GM23248 (cell line): ENCODE data around the gene TSLP. TPM values are rescaled to one million over a fixed set of nuclear protein-coding genes. Genes with fewer than 3 reads are reported as not detected.
A peak's percentile ranks its signal among the peaks of the same experiment; 100 is the strongest.

Experiments
- DNase-seq: peaks from one replicate; pipeline ENCODE4 v3.0.0-alpha.2; 2015
- H2AFZ ChIP-seq: fragments of 200-600 bp; sonication (generic); 2 replicates; pipeline ENCODE4 v1.6.1; 2016; ENCODE audit warnings: antibody characterized with exemption
- H3F3A ChIP-seq: fragments of 200-600 bp; sonication (generic); 2 replicates; pipeline ENCODE4 v1.6.1; 2016; ENCODE audit warnings: mild to moderate bottlenecking, antibody characterized with exemption, mixed run types; ENCODE audit not compliant: insufficient read depth
- H3K27ac ChIP-seq: fragments of 200-600 bp; sonication (generic); 2 replicates; pipeline ENCODE4 v1.5.1; 2016; ENCODE audit warnings: mild to moderate bottlenecking
- H3K27me3 ChIP-seq: fragments of 200-600 bp; sonication (generic); replicated peaks from 2 replicates; pipeline ENCODE4 v1.6.1; 2016; ENCODE audit warnings: mild to moderate bottlenecking; ENCODE audit not compliant: insufficient read depth
- H3K36me3 ChIP-seq: fragments of 200-600 bp; sonication (generic); 2 replicates; pipeline ENCODE4 v1.6.1; 2016; ENCODE audit warnings: low read depth, mild to moderate bottlenecking
- H3K4me1 ChIP-seq: fragments of 200-600 bp; sonication (generic); 2 replicates; pipeline ENCODE4 v1.6.1; 2016; ENCODE audit warnings: mild to moderate bottlenecking; ENCODE audit not compliant: insufficient read depth
- H3K4me2 ChIP-seq: fragments of 200-600 bp; sonication (generic); one replicate; pipeline ENCODE4 v1.6.1; 2016; ENCODE audit warnings: mild to moderate bottlenecking; ENCODE audit not compliant: unreplicated experiment
- H3K4me3 ChIP-seq: fragments of 200-600 bp; sonication (generic); 2 replicates; pipeline ENCODE4 v1.5.1; 2016; ENCODE audit warnings: mild to moderate bottlenecking
- H3K79me2 ChIP-seq: fragments of 200-600 bp; sonication (generic); 2 replicates; pipeline ENCODE4 v1.6.1; 2016; ENCODE audit warnings: mild to moderate bottlenecking; ENCODE audit not compliant: insufficient read depth
- H3K9ac ChIP-seq: fragments of 200-600 bp; sonication (generic); 2 replicates; pipeline ENCODE4 v1.6.1; 2016; ENCODE audit warnings: mild to moderate bottlenecking
- H3K9me2 ChIP-seq: fragments of 200-600 bp; sonication (generic); 2 replicates; pipeline ENCODE4 v1.6.1; 2016; ENCODE audit warnings: mixed run types, mild to moderate bottlenecking, moderate library complexity; ENCODE audit not compliant: insufficient read depth
- H3K9me3 ChIP-seq: fragments of 200-600 bp; sonication (generic); one replicate; pipeline ENCODE4 v1.6.1; 2017; ENCODE audit warnings: low read depth
- H4K20me1 ChIP-seq: fragments of 200-600 bp; sonication (generic); 2 replicates; pipeline ENCODE4 v1.6.0; 2016; ENCODE audit not compliant: insufficient read depth
- EZH2 ChIP-seq: fragments of 200-600 bp; sonication (generic); IDR thresholded peaks from 2 replicates; pipeline ENCODE4 v1.6.1; 2018; ENCODE audit warnings: antibody characterized with exemption, mild to moderate bottlenecking; ENCODE audit not compliant: insufficient read depth, poor library complexity, severe bottlenecking
- EZH2phosphoT487 ChIP-seq: fragments of 200-600 bp; sonication (generic); IDR thresholded peaks from 2 replicates; pipeline ENCODE4 v1.6.1; 2018; ENCODE audit warnings: antibody characterized with exemption, moderate library complexity, mild to moderate bottlenecking, low read depth; ENCODE audit not compliant: insufficient read depth
- WGBS, 2 experiments: methylation state at CpG; one replicate each; pipeline ENCODE4 v1.1.6; 2015 to 2017; ENCODE audit warnings: low lambda C conversion rate in 2 of 2, low coverage in 1 of 2; ENCODE audit errors: missing lambda C conversion rate in 2 of 2; 5-methylcytosine and 5-hydroxymethylcytosine counted together
- in situ Hi-C: fragments of 300-500 bp; cut with MboI; formaldehyde crosslinking; loops from 2 replicates; pipeline ENCODE4 v1.15.0; 2020
- polyA plus RNA-seq: library from polyadenylated mRNA; unstranded; fragments of >200 nt; fragmentation: Nextera tagmentation; extraction: Ambion mirVana; gene quantifications from 2 replicates; pipeline ENCODE4 v1.2.1, GENCODE V29; 2016
- total RNA-seq: library from RNA; depleted of rRNA; stranded (reverse); fragments of >200 nt; shearing (Covaris generic); gene quantifications from 2 replicates; pipeline ENCODE4 v1.2.3, GENCODE V29; 2014

The TSLP gene
- total and polyA plus RNA-seq, 2 experiments from 2014 or later: not detected

- no peaks in the 10 kb centered on the region for H4K20me1 ChIP-seq
- no peaks in the 10 kb centered on the region for H3K36me3 ChIP-seq
- no peaks in the 10 kb centered on the region for H3K9me3 ChIP-seq
- H3K27ac ChIP-seq: no peak overlapping the region
- peaks cover 21% of the 10 kb centered on the region for H3K4me1 ChIP-seq
- in situ Hi-C loops: no loop called here
- H2AFZ ChIP-seq: peak overlapping the region; percentile 91
- peaks cover 16% of the 10 kb centered on the region; the same call in 1 of the 2 replicates for H3F3A ChIP-seq
- no peaks in the 10 kb centered on the region for H3K9me2 ChIP-seq
- H3K27me3 ChIP-seq: peaks cover 44% of the 10 kb centered on the region
- TF ChIP-seq EZH2phosphoT487 (no peak), EZH2 (no peak)
- DNase-seq: peak; percentile 46
- WGBS, 2 experiments: 2 to 3% methylated on average over 34 to 44 of the region's 44 CpGs
- H3K9ac ChIP-seq: no peak overlapping the region
- no peaks in the 10 kb centered on the region for H3K79me2 ChIP-seq
- peak overlapping the region; percentile 75 for H3K4me3 ChIP-seq
- H3K4me2 ChIP-seq: peak overlapping the region; percentile 86
Measured at GRCh38 chr5:111072949-111073682, 1.6 kb downstream of the TSLP start.

GRCh38 chr5:111074244-111074643 is 2.7 kb downstream of the TSLP start:
- in situ Hi-C loops: no loop called here

GRCh38 chr5:111075520-111075919 is 4.0 kb downstream of the TSLP start:
- Histone ChIP-seq H3K4me2 (peak overlapping the region; percentile 13), H3K27me3 (peaks cover 37% of the 10 kb centered on the region), H3K27ac (no peak overlapping the region), H3K9me2 (no peaks in the 10 kb centered on the region), H4K20me1 (no peaks in the 10 kb centered on the region), H3K4me3 (no peak overlapping the region), H3K79me2 (no peaks in the 10 kb centered on the region), H3K36me3 (no peaks in the 10 kb centered on the region), H3F3A (peaks cover 16% of the 10 kb centered on the region; the same call in 1 of the 2 replicates), H2AFZ (no peak overlapping the region), H3K9me3 (no peaks in the 10 kb centered on the region), H3K4me1 (peaks cover 13% of the 10 kb centered on the region), H3K9ac (no peak overlapping the region)
- in situ Hi-C loops: no loop called here
- peak; percentile 95 for DNase-seq
- TF ChIP-seq EZH2: no peak
- TF ChIP-seq EZH2phosphoT487: 0 out of 2 replicates have a peak, but pooled peaks have one; percentile 42

More at GRCh38 chr5:111074244-111074643, 2.7 kb downstream of the TSLP start:
- Histone ChIP-seq H3K27me3 (peaks cover 34% of the 10 kb centered on the region), H4K20me1 (no peaks in the 10 kb centered on the region), H3K36me3 (no peaks in the 10 kb centered on the region), H3K4me3 (no peak overlapping the region), H3F3A (peaks cover 16% of the 10 kb centered on the region; the same call in 1 of the 2 replicates), H3K9ac (no peak overlapping the region), H3K79me2 (no peaks in the 10 kb centered on the region), H3K4me2 (no peak overlapping the region), H2AFZ (no peak overlapping the region), H3K9me2 (no peaks in the 10 kb centered on the region), H3K9me3 (no peaks in the 10 kb centered on the region), H3K27ac (no peak overlapping the region), H3K4me1 (peaks cover 21% of the 10 kb centered on the region)
- no peak for DNase-seq
- TF ChIP-seq EZH2phosphoT487: no peak
- no peak for TF ChIP-seq EZH2
- WGBS, 2 experiments: 53 to 56% methylated on average over 2 of the region's 2 CpGs

GRCh38 chr5:111076091-111076490 is 4.6 kb downstream of the TSLP start:
- Histone ChIP-seq H3K36me3 (no peaks in the 10 kb centered on the region), H3K9me3 (no peaks in the 10 kb centered on the region), H3K27me3 (peaks cover 35% of the 10 kb centered on the region), H3F3A (peaks cover 16% of the 10 kb centered on the region; the same call in 1 of the 2 replicates), H3K9me2 (no peaks in the 10 kb centered on the region), H3K4me2 (no peak overlapping the region), H3K27ac (no peak overlapping the region), H3K4me1 (peaks cover 13% of the 10 kb centered on the region), H2AFZ (no peak overlapping the region), H4K20me1 (no peaks in the 10 kb centered on the region), H3K79me2 (no peaks in the 10 kb centered on the region), H3K4me3 (no peak overlapping the region), H3K9ac (no peak overlapping the region)
- DNase-seq: no peak
- in situ Hi-C loops: no loop called here
- TF ChIP-seq EZH2phosphoT487: no peak
- TF ChIP-seq EZH2: no peak
- WGBS, 2 experiments: 45 to 52% methylated on average over 1 of the region's 1 CpG
